Inflammatory macrophage treated with lipopolysaccharide for 4 hours (primary cell): ENCODE data around the gene ANKRD13C.

Source experiments
- DNase-seq: peaks from one replicate; pipeline ENCODE4 v3.0.0-alpha.2; 2020

ANKRD13C gene

GRCh38 chr1:70288166-70288565 lies 66.4 kb downstream of the ANKRD13C start:
- no peak for DNase-seq

DNA sequence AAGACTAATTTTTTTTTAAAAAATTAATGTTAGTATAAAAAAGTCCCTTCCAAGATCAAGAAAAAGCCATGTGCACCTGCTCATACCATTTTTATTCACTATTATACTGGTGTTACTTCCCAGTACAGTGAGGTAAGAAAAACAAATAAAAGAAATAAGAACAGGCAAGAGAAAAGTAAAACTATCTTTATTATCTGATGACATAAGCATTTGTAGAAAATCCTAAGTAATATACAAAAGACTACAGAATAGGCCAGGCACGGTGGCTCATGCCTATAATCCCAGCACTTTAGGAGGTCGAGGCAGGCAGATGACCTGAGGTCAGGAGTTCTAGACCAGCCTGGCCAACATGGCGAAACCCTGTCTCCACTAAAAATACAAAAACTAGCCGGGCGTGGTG lies 68.1 kb downstream of the ANKRD13C start:
- no peak for DNase-seq

- DNase-seq: no peak
These were observed 70.2 kb downstream of the ANKRD13C start for GRCh38 chr1:70284366-70284765.

DNA sequence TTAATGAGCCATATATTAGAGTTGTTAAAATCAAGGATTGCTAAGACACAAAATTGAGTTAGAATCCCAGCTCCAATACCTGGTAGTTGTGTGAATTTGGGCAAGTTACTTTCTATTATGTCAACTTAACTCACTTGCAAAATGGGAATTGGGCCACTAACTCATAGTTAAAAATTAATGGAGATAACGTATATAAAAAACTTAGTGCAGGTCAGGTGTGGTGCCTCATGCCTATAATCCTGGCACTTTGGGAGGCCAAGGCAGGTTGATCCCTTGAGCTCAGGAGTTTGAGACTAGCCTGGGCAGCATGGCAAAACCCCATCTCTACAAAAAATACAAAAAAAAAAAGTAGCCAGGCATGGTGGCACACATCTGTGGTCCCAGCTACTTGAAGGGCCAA lies 75.8 kb downstream of the ANKRD13C start:
- no peak for DNase-seq

GRCh38 chr1:70277875-70278274 lies 76.6 kb downstream of the ANKRD13C start:
- no peak for DNase-seq

GRCh38 chr1:70265946-70266345 lies 88.6 kb downstream of the ANKRD13C start:
- no peak for DNase-seq

- DNase-seq: no peak
These were observed 89.7 kb downstream of the ANKRD13C start for GRCh38 chr1:70264839-70265238.

DNA sequence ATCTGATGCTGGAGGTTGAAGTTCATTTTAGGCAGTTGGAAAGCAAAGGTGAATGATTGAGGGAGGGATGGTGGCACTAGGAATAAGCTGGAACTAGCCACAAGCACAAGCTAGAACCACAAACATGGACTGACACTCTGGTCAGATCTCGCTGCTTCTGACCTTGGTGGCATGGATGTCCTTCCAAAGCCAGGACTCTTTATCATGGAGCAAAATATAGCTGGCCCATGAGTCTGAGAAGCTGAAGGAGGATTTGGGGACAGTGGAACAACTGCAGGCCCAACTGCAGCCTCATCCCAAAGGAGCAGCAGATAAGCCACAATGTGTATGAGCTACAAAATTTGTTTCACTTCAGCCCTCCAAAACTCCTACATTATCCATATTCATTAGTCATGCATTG lies 97.9 kb downstream of the ANKRD13C start:
- DNase-seq: no peak

- DNase-seq: no peak
These were observed 105.8 kb downstream of the ANKRD13C start for GRCh38 chr1:70248729-70249128.

- no peak for DNase-seq
These were observed 106.8 kb downstream of the ANKRD13C start for GRCh38 chr1:70247768-70248167.

GRCh38 chr1:70247122-70247521 lies 107.4 kb downstream of the ANKRD13C start:
- no peak for DNase-seq

DNA sequence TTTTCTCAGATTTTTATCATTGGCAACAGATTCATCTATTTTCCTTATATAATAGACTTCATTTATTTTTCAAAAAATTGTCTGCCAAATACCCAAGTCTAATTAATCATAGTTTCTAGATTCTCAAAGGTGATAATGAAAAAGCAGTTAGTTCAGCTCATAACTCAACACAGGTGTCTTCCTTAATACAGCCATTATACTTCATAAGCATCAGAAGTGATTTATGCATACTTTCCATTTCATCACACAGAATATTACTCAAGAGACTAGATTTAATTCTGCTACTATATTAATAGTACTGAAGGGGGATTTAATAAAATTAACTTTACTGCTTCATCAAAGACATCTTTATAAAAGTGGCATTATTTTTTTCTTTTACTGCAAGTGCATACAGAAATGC lies 114.6 kb downstream of the ANKRD13C start:
- no peak for DNase-seq

- DNase-seq: no peak
These were observed 119.8 kb downstream of the ANKRD13C start for GRCh38 chr1:70234733-70235132.

- DNase-seq: no peak
These were observed 123.0 kb downstream of the ANKRD13C start for GRCh38 chr1:70231475-70231874.

DNA sequence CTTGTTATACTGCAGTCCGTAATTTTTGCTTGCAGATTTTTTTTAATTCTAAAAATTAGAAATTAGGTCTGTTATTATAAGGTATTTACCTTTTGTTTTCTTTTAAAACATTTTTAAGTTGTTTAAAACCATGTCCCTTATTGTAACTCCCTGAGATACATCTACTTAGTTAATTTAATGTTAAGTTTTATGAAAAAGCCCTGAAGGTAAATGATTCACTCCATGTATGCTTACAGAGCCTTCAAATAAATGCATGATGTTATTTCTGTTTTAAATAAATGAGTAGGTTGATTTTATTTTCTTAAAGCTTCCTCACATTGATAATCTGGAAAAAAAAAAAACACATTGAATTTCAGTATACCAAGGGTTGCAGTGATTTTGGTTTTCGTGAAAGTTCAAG lies 125.9 kb downstream of the ANKRD13C start:
- no peak for DNase-seq

DNA sequence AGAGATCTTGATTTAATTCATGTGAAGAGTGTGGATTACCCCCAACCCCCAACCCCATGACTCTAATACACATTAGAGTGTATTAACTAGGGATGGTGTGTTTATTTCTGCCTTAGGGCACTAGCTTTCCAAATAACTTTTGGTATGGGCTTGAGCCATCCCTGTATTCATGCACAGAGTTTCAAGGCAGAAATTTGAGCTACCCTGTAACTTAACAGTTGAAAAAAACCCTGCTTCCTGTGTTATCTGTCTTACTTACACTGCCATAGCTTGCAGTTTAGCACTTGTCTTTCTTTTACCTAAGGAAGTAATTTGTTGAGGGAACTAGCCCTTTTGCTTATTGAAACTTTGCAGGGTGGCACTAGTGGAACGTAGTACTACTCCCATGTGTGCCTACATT lies 127.1 kb downstream of the ANKRD13C start:
- DNase-seq: no peak

DNA sequence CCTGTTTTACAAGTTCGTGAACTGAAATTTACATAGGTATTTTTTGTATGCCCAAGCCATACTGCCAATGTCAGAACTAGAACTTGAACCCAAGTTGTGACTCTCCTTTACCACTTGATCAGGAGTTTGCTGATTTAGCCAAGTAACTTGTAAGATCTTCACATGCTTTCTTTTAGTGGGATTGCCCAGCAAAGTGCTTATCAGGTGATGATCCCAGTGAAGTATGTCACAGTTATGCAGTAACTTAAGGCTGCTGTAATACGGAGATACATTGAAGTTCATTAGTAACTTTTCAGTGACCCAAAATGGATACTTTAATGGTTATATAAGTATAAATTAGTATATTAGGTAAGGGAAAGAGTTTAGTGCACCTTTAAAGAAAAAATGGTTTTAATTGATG lies 129.6 kb downstream of the ANKRD13C start:
- DNase-seq: no peak

- DNase-seq: peak; percentile 15
These were observed 131.7 kb downstream of the ANKRD13C start for GRCh38 chr1:70222716-70223235.

DNA sequence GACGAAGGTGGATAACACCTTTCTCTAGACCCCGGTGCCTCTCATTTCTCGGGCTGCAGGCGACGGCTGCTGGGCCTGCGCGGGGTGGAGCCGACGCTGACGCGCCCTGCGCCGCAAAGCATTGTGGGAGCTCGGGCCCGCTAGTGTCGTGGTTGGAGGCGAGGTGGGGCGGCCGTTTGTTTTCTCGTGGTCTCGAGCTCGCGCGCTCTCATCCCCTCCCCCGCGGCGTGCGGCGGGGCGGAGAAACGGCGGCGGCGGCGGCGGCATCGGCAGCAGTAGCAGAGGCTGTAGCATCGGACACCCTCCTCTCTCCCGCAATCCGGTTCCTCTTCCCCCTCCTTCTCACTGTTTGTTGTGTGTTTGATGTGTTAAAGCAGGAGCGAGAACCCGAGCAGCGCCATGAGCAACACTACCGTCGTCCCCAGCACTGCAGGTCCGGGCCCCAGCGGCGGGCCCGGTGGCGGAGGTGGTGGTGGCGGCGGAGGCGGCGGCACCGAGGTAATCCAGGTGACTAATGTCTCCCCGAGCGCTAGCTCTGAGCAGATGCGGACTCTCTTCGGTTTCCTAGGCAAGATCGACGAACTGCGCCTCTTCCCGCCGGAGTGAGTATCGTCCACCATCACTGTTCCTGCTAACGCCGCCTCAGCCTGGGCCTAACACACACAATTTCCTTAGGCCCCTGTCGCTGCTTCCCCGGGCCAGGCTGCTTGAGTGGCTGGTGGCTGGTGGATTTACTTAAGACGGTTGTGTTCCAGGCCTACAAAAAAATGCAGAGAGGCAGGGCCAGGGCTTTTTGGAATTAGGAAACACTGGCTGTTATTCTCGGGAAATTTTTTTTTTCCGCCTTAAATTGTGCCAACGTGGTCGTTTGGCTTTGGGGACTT lies 133.0 kb downstream of the ANKRD13C start, which contains the start of gene SRSF11:
Gene SRSF11, plus strand, starts transcription at position 143 of the 884 bp plus-strand sequence. Its CDS starts 257 bp downstream, at position 400.
- peak; percentile 91 for DNase-seq

GRCh38 chr1:70220517-70221237 lies 133.8 kb downstream of the ANKRD13C start:
- no peak for DNase-seq

DNA sequence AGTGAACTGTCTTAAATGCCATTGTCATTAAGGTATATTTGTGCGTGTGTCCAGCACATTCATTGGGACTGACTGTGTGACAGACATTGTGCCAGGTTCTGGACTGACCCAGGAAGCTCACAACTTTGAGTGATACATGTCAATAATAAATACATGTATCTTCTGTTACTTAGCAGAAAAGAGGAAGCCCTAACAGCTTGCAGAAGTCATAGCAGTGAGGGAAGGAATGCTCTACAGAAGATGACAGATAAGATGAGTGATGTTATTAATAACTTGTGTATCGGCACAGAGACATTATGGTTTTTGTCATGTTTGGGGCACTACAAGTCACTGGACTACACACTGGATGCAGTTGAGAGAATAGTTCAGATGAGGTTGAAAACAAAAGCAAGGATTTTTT lies 134.5 kb downstream of the ANKRD13C start:
- DNase-seq: peak; percentile 39

- no peak for DNase-seq
These were observed 143.0 kb downstream of the ANKRD13C start for GRCh38 chr1:70211541-70211940.

GRCh38 chr1:70210820-70211219 lies 143.7 kb downstream of the ANKRD13C start:
- peak; percentile 27 for DNase-seq
